Activated T-cell treated with anti-CD3 and anti-CD28 coated beads, Interleukin-2, amount 50 U/mL, for 72 hours (primary cell): ENCODE data around the gene UTP15. TPM values are rescaled to one million over a fixed set of nuclear protein-coding genes. Genes with fewer than 3 reads are reported as not detected.

Experiments used
- ATAC-seq, 2 donors: fragments of 150-1000 bp; cut with Tn5 transposase; replicated peaks in 1 of 2; 2 replicates each; pipeline ENCODE4 v1.10.0; 2021; ENCODE audit warnings: moderate library complexity in 2 of 2, mild to moderate bottlenecking in 1 of 2
- DNase-seq, 2 donors: peaks; one replicate each; pipeline ENCODE4 v3.0.0; 2021 to 2022; ENCODE audit warnings: mixed read lengths in 1 of 2
- H3K27ac Mint-ChIP-seq: one replicate; pipeline ENCODE4 v1.8.0; 2022; ENCODE audit warnings: mild to moderate bottlenecking, moderate library complexity, mixed read lengths
- H3K27me3 Mint-ChIP-seq: one replicate; pipeline ENCODE4 v1.8.0; 2022; ENCODE audit warnings: low read depth, mixed read lengths
- H3K36me3 Mint-ChIP-seq, 2 donors: one replicate each; pipeline ENCODE4 v1.8.0; 2022; ENCODE audit warnings: mixed read lengths in 2 of 2, mild to moderate bottlenecking in 1 of 2; ENCODE audit not compliant: insufficient read depth in 2 of 2
- H3K4me1 Mint-ChIP-seq: one replicate; pipeline ENCODE4 v1.8.0; 2022; ENCODE audit warnings: low read depth, mixed read lengths
- H3K4me3 Mint-ChIP-seq, 2 donors: one replicate each; pipeline ENCODE4 v1.8.0; 2022; ENCODE audit warnings: mild to moderate bottlenecking in 2 of 2, mixed read lengths in 2 of 2, moderate library complexity in 2 of 2
- H3K9me3 Mint-ChIP-seq, 2 donors: one replicate each; pipeline ENCODE4 v1.8.0; 2022; ENCODE audit warnings: mixed read lengths in 2 of 2
- total RNA-seq, 2 donors: library from RNA; stranded (reverse); gene quantifications; one replicate each; pipeline ENCODE4 v1.2.3, GENCODE V29; 2022

The UTP15 gene
- total RNA-seq, 2 donors from 2014 or later: 26.3 to 34.4 TPM

DNA sequence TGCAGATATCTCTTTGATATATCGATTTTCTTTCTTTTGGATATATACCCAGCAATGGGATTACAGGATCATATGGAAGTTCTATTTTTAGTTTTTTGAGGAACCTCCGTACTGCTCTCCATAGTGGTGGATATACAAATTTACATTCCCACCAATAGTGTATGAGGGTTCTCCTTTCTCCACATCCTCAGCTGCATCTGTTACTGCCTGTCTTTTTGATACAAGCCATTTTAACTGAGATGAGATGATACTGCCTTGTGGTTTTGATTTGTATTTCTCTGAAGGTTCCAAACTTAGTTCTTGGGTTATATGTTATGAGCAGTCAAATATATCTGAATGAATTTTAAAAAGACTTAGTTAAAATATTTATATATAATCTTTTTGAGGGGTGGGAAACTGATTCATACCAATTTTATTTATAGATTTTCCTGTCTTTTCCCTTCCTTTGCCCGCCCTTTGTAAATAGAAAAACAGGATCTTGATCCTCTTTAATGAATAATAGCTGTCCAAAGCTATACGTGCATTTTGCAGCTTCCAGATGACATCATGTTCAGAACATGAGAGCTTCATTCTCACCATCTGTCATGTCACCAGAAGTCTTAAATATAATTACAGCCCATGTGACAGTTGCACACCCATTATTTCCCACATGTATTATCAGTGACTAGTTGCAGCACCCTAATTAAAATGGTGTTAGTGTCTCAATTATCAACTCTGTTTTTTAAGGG, 54.2 kb downstream of the UTP15 start:
- no peak overlapping the region for H3K27ac Mint-ChIP-seq
- H3K4me3 Mint-ChIP-seq: no peak overlapping the region
- no peaks in the 10 kb centered on the region for H3K4me1 Mint-ChIP-seq
- DNase-seq (no peak), ATAC-seq (no peak)
- H3K9me3 Mint-ChIP-seq: no peaks in the 10 kb centered on the region
- H3K36me3 Mint-ChIP-seq: no peaks in the 10 kb centered on the region
- H3K27me3 Mint-ChIP-seq: peaks cover 35% of the 10 kb centered on the region

DNA sequence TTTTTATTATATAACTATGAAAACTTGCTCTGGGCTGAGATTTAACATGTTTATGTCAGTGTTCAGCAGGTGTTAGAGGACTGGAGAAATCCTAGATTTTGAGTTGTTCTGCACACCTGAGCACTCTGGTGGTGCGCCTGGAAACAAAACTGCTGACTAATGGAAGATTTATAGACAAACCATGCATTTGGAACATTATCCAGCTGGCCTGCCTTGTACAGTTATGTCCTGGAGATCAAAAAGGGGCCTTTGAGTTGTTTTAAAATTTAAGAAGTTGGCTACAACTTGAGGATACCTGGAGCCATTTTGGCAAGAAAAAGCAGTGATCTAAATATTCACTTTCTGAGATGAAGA, 54.8 kb downstream of the UTP15 start:
- ATAC-seq (no peak), DNase-seq (no peak)
- no peak overlapping the region for H3K4me3 Mint-ChIP-seq
- H3K36me3 Mint-ChIP-seq: no peaks in the 10 kb centered on the region
- peaks cover 30% of the 10 kb centered on the region for H3K27me3 Mint-ChIP-seq
- no peak overlapping the region for H3K27ac Mint-ChIP-seq
- H3K9me3 Mint-ChIP-seq: no peaks in the 10 kb centered on the region
- H3K4me1 Mint-ChIP-seq: no peaks in the 10 kb centered on the region

DNA sequence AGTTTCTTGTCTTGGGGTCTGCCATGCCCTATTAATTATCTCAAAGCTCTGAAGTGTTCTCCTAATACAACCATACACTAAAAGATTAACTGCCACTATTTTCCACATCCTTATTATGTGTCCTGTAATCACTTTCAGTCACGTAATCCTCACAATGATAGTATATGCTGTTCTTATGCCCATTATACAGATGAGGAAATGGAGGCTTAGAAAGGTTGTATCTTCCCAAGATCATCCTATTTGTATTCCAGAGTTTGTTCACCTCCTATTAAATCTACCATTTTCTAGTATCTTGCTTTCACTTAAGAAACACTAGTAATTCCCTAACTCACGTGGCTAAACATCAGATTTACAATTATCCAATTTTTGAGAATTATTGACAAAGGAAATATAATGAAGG, 57.5 kb downstream of the UTP15 start:
- H3K36me3 Mint-ChIP-seq: no peaks in the 10 kb centered on the region
- no peak overlapping the region for H3K4me3 Mint-ChIP-seq
- H3K9me3 Mint-ChIP-seq: no peaks in the 10 kb centered on the region
- DNase-seq (no peak), ATAC-seq (no peak)
- peaks cover 41% of the 10 kb centered on the region for H3K27me3 Mint-ChIP-seq
- no peaks in the 10 kb centered on the region for H3K4me1 Mint-ChIP-seq
- H3K27ac Mint-ChIP-seq: no peak overlapping the region

DNA sequence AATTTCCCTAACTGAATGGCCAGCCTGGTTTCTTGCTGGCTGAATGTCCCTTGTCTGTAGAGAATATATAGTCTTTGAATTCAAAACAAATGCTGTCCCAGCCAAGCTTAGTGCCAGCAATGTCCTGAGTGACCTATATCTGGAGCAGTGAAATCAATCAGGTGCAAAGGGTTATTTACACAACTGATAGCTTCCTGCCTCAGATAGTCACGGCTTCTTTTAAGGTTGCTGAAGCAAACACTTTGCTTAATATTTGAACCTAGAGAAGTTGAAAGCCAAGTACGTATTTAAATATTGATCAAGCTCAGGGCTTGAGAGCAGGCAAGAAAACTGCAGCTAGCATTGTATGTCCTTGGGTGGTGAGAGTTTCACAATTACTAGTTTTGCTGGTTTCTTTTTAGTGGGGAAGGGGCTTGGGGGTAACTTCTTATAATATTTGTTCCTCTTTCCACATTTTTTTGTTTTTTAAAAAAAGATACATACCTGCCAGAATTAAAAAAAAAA, 58.4 kb downstream of the UTP15 start:
- Mint-ChIP-seq H3K4me3 (no peak overlapping the region), H3K27me3 (peaks cover 47% of the 10 kb centered on the region), H3K4me1 (no peaks in the 10 kb centered on the region), H3K9me3 (no peaks in the 10 kb centered on the region), H3K36me3 (no peaks in the 10 kb centered on the region), H3K27ac (no peak overlapping the region)
- DNase-seq: no peak
- no peak for ATAC-seq

DNA sequence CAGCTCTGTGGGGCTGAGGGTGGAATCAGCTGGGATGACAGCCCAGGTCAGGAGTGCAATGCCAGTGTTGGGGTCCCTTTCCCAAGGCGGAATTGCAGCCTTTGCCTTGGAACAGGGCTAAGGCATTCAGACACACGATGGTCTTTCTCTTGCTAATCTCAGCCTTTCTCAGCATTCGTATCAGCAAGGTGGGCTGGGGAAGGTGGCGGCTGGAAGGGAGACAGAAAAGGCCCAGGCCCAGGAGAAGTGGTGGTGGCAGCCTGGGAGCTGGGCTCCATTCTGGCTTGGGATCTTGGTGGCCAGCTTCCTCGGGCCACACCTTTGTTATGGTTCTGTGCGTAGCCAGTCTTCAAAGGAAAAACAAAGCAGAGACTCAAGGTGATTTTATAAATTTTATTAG, 59.3 kb downstream of the UTP15 start:
- no peaks in the 10 kb centered on the region for H3K9me3 Mint-ChIP-seq
- peaks cover 53% of the 10 kb centered on the region for H3K27me3 Mint-ChIP-seq
- no peaks in the 10 kb centered on the region for H3K36me3 Mint-ChIP-seq
- DNase-seq (no peak), ATAC-seq (no peak)
- H3K27ac Mint-ChIP-seq: no peak overlapping the region
- H3K4me1 Mint-ChIP-seq: no peaks in the 10 kb centered on the region
- H3K4me3 Mint-ChIP-seq: no peak overlapping the region

DNA sequence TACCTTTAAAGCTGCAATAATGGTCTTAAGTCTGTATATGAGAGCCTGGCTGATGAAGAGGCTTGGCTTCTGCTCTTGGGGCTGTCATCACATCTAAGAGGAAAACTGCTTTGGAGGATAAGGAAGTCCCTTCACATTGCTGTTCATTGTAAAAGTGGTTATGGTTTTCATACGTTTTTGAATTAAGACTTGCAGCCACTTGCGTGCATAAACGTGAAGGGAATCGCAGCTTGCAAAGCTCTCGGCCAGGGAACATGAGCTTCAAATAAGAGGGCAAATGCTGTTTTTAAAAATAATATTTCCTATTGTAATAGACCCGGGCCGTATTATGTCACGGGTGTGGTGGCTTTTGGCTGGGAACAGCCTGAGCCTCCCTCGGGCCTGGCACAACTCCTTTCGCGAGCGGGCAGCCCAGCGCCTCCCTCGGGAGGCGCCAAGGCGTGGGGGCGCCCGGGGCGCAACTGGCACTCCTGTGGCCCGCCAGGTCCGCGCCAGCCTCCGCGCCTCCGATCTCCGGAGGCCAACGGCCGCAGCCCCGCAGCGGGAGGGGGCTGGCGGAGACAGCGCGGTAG, 59.9 kb downstream of the UTP15 start:
- Mint-ChIP-seq H3K36me3 (no peaks in the 10 kb centered on the region), H3K27ac (no peak overlapping the region), H3K9me3 (no peaks in the 10 kb centered on the region), H3K4me1 (no peaks in the 10 kb centered on the region), H3K27me3 (peaks cover 47% of the 10 kb centered on the region), H3K4me3 (peak overlapping the region; percentile 62 to 71)
- ATAC-seq (no peak), DNase-seq (no peak)

DNA sequence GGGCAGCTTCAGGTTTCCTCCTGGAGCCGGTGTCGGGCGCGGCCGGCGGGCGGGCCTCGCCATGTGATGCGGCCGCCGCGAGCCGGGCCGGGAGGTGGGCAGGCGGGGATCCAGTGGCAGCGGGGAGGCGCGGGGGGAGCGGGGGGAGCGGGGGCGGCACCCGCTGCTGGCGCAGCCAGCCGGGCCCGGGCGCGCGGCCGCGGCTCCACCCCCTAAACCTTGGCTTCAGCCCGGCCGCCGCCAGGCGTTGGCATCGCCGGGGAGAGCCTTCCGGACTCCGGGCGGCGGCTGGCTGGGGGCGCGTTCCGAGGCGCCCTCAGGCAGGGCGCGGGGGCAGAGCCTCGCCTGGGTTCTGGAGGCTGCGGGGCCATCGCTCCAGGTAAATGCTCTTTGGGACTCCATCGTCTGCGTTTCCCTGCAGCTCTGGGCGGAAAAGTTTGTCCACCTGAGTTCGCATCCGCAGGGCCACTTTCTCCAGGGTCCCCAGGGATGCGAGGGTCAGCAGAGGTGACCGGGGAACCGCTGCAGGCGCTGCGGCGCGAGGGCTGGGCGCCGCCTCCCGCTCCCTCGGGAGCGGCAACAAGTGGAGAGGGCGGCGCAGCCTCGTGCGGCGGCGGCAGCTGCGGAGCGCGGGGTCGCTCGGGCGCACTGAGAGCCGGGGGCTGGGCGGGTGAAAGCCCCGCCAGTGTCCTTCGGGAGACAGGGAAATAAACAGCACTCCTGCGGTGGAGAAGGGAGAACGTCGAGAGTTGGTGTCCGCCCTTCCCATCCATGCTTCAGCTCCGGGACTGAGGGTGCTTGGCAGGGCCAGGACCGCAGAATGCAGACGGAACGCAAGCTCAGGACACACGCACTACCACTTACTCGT, 60.6 kb downstream of the UTP15 start, which contains the start of gene ARHGEF28:
Gene ARHGEF28, plus strand, starts transcription at position 253 of the 868 bp plus-strand sequence. CDS start 58,656 bp downstream, outside the sequence.
- no peaks in the 10 kb centered on the region for H3K9me3 Mint-ChIP-seq
- peak within 1 kb of the TSS; percentile 62 to 71 for H3K4me3 Mint-ChIP-seq
- ATAC-seq (peak; percentile 80 to 90), DNase-seq (peak; percentile 37 to 54)
- peaks cover 43% of the 10 kb centered on the region for H3K27me3 Mint-ChIP-seq
- no peaks in the 10 kb centered on the region for H3K36me3 Mint-ChIP-seq
- H3K27ac Mint-ChIP-seq: no peak within 1 kb of the TSS
- H3K4me1 Mint-ChIP-seq: no peaks in the 10 kb centered on the region

DNA sequence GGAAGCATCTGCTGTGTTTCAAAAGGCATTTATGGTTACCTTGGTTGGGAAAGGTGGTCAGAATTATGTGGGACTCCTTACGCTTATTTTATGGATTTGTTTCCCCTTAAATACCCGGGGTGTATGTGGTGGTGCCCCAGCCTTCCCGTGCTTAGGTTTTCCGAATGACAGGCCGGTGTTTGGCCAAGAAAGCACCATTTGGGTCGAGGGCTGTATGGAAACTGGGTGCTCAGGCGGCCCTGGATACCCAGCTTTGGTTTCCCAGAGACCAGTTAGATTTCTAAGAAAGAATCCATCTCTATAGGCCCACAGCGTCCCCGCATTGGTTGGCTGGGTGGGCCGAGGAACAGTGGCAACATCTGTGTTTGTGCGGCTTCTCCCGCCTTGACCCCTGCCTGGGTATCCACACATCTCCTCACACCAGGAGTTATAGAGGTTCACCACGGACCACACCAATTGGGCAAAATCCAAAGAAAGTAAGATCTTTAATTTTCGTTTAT, 61.3 kb downstream of the UTP15 start:
- Mint-ChIP-seq H3K4me1 (no peaks in the 10 kb centered on the region), H3K36me3 (no peaks in the 10 kb centered on the region), H3K27ac (no peak overlapping the region), H3K27me3 (peaks cover 37% of the 10 kb centered on the region), H3K9me3 (no peaks in the 10 kb centered on the region), H3K4me3 (peak overlapping the region; percentile 43 to 57)
- ATAC-seq (no peak), DNase-seq (no peak)

DNA sequence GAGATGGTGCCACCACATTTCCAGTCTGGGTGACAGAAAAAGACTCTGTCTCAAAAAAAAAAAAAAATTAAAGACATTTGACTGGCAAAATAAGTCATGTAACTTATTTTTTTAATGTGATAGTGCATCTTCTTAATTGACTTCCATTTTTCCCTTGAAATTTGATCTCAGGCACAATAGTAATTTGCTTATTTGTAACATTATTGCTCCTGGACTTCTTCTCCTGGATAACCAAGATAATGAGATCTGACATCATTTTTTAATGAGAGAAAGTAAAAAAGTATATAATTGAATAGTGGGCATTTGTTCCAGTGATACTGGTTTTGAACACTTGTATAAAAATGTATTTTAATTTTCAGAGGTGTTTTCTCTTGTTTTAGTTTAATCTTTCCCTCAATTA, 63.9 kb downstream of the UTP15 start:
- Mint-ChIP-seq H3K4me1 (no peaks in the 10 kb centered on the region), H3K36me3 (no peaks in the 10 kb centered on the region), H3K4me3 (no peak overlapping the region), H3K27ac (no peak overlapping the region), H3K27me3 (peaks cover 29% of the 10 kb centered on the region), H3K9me3 (no peaks in the 10 kb centered on the region)
- no peak for DNase-seq
- ATAC-seq: no peak

DNA sequence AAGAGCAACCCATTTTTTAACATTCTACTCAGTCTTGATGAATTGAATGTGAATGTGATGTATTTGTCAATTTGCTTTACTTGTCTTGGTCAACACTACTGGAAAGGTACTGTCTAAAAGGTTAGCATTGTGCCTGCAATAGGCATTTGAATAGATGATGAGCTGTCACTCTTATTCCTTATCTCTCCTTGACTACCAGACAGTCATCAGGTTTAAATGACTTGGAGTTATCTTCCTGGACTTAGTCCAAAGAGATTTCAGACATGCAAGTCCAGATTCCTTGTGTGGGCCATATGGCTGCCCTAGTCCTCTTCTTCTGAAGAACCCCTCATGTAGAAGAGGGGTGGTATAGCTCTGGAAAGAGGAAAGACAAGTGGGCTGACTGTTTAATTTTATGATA, 65.2 kb downstream of the UTP15 start:
- ATAC-seq (no peak), DNase-seq (no peak)
- H3K36me3 Mint-ChIP-seq: no peaks in the 10 kb centered on the region
- no peaks in the 10 kb centered on the region for H3K4me1 Mint-ChIP-seq
- H3K27ac Mint-ChIP-seq: no peak overlapping the region
- no peaks in the 10 kb centered on the region for H3K9me3 Mint-ChIP-seq
- H3K27me3 Mint-ChIP-seq: peaks cover 40% of the 10 kb centered on the region
- H3K4me3 Mint-ChIP-seq: no peak overlapping the region

DNA sequence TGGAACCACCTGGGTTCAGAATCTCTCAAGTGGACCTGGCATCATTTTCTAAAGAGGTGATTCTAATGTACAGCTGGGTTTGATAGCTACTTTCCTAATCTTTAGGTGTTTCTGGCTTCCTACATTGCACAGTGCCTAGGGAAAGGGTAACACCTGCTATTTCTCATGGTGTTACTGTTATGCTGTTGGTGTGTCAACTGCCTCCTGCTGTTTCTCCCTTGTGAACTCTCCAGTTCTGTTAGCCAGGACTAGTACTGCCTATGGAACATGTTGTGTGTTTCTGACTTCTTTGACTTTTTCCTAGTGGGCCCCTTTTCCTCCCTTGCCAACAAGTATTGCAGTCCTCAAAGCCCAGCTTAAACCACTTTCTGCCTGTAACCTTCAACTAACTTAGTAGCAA, 66.0 kb downstream of the UTP15 start:
- Mint-ChIP-seq H3K9me3 (no peaks in the 10 kb centered on the region), H3K4me3 (no peak overlapping the region), H3K36me3 (no peaks in the 10 kb centered on the region), H3K4me1 (no peaks in the 10 kb centered on the region), H3K27ac (no peak overlapping the region), H3K27me3 (peaks cover 41% of the 10 kb centered on the region)
- ATAC-seq (no peak), DNase-seq (no peak)
